NCI-H345 treated with DMSO at 0.1 percent for 48 hours (cell line): ENCODE data around the gene CORO1C.
A peak's percentile ranks its signal among the peaks of the same experiment; 100 is the strongest.
"Not testable (repeated sequence)": the region's sequence is repeated elsewhere in the genome, so short reads cannot be mapped to it uniquely, and the experiment has no call there.

Experiments used
- DNase-seq: peaks from one replicate; lab custom pipeline; 2025; ENCODE audit not compliant: unreplicated experiment; lab: John Stamatoyannopoulos, UW

CORO1C gene

GRCh38 chr12:108679106-108679681 lies 52.1 kb downstream of the CORO1C start:
- DNase-seq: no peak

- no peak for DNase-seq
These were observed 53.1 kb downstream of the CORO1C start for GRCh38 chr12:108678104-108678730.

- DNase-seq: no peak
These were observed 53.9 kb downstream of the CORO1C start for GRCh38 chr12:108677381-108677780.

- DNase-seq: no peak
These were observed 54.6 kb downstream of the CORO1C start for GRCh38 chr12:108676707-108677106.

- DNase-seq: no peak
These were observed 55.5 kb downstream of the CORO1C start for GRCh38 chr12:108675792-108676191.

- no peak for DNase-seq
These were observed 59.3 kb downstream of the CORO1C start for GRCh38 chr12:108672054-108672453.

GRCh38 chr12:108671110-108671509 lies 60.2 kb downstream of the CORO1C start:
- no peak for DNase-seq

GRCh38 chr12:108670066-108670631 lies 61.2 kb downstream of the CORO1C start:
- DNase-seq: no peak

GRCh38 chr12:108668542-108668941 lies 62.8 kb downstream of the CORO1C start:
- DNase-seq: no peak

GRCh38 chr12:108668063-108668462 lies 63.3 kb downstream of the CORO1C start:
- no peak for DNase-seq

GRCh38 chr12:108667349-108667748 lies 64.0 kb downstream of the CORO1C start:
- no peak for DNase-seq

GRCh38 chr12:108666401-108666881 lies 64.9 kb downstream of the CORO1C start:
- DNase-seq: no peak

GRCh38 chr12:108665608-108666202 lies 65.6 kb downstream of the CORO1C start:
- DNase-seq: no peak

- DNase-seq: peak; percentile 74
These were observed 66.7 kb downstream of the CORO1C start for GRCh38 chr12:108664338-108665258.

- no peak for DNase-seq
These were observed 67.8 kb downstream of the CORO1C start for GRCh38 chr12:108663324-108664015.

- not testable (repeated sequence) for DNase-seq
These were observed 73.2 kb downstream of the CORO1C start for GRCh38 chr12:108658115-108658514.

- no peak for DNase-seq
These were observed 74.1 kb downstream of the CORO1C start for GRCh38 chr12:108657130-108657745.

- DNase-seq: not testable (repeated sequence)
These were observed 75.1 kb downstream of the CORO1C start for GRCh38 chr12:108656247-108656646.

GRCh38 chr12:108655812-108656175 lies 75.5 kb downstream of the CORO1C start:
- not testable (repeated sequence) for DNase-seq

- DNase-seq: not testable (repeated sequence)
These were observed 76.7 kb downstream of the CORO1C start for GRCh38 chr12:108654622-108655021.
